ENCODE data around the gene TBX2.

Gene TBX2

DNA sequence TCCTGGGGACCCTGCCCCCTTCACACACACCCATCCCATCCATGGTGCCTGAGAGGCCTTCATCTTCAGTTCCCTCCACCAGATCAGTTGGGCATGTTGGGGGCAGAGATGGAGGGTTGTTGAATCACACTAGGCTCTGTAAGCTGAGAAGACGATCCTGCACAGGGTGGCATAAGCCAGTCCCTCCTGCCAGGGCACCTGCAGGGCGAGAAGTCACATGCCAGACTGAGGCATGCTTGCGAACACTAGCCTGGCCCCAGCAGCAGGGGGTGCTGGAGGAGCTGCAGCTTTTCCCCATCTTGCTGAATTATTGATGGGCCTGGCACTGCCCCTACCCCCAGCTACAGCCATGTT is 6.1 kb upstream of the TBX2 start:
- H3K4me1 ChIP-seq (ENCODE audit: insufficient read depth, low read length, severe bottlenecking) = no peaks in the 10 kb centered on the region
- no peaks in the 10 kb centered on the region for H3F3A ChIP-seq (ENCODE audit: insufficient read depth, low read length)
- H3K9me3 ChIP-seq (ENCODE audit: low read length) = no peaks in the 10 kb centered on the region
- H3K4me2 ChIP-seq (ENCODE audit: low read length) = no peak overlapping the region
- H2AFZ ChIP-seq (ENCODE audit: low read length) = no peak overlapping the region
- H3K27ac ChIP-seq (ENCODE audit: low read depth, low read length, poor library complexity, severe bottlenecking) = no peak overlapping the region
- H3K27me3 ChIP-seq (ENCODE audit: insufficient read depth, low read length) = no peaks in the 10 kb centered on the region
- H3K79me2 ChIP-seq (ENCODE audit: insufficient read depth, low read length) = no peaks in the 10 kb centered on the region
- H4K20me1 ChIP-seq (ENCODE audit: insufficient read depth, low read length) = no peaks in the 10 kb centered on the region
- no peak overlapping the region for H3K9ac ChIP-seq (ENCODE audit: low read length)
- H3K9me2 ChIP-seq (ENCODE audit: low read depth, low read length) = no peaks in the 10 kb centered on the region
- H3K4me3 ChIP-seq (ENCODE audit: low read depth, low read length, poor library complexity, severe bottlenecking) = no peak overlapping the region
- no peak for TF ChIP-seq EZH2 (IDR thresholded peaks at IDR 0.05; ENCODE audit: borderline replicate concordance, low read length)
- TF ChIP-seq, protein P1, sequence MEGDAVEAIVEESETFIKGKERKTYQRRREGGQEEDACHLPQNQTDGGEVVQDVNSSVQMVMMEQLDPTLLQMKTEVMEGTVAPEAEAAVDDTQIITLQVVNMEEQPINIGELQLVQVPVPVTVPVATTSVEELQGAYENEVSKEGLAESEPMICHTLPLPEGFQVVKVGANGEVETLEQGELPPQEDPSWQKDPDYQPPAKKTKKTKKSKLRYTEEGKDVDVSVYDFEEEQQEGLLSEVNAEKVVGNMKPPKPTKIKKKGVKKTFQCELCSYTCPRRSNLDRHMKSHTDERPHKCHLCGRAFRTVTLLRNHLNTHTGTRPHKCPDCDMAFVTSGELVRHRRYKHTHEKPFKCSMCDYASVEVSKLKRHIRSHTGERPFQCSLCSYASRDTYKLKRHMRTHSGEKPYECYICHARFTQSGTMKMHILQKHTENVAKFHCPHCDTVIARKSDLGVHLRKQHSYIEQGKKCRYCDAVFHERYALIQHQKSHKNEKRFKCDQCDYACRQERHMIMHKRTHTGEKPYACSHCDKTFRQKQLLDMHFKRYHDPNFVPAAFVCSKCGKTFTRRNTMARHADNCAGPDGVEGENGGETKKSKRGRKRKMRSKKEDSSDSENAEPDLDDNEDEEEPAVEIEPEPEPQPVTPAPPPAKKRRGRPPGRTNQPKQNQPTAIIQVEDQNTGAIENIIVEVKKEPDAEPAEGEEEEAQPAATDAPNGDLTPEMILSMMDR (IDR thresholded peaks at IDR 0.05; ENCODE audit: low read length) = peak; percentile 60
- no peaks in the 10 kb centered on the region for H3K36me3 ChIP-seq (ENCODE audit: insufficient read depth, low read length)

DNA sequence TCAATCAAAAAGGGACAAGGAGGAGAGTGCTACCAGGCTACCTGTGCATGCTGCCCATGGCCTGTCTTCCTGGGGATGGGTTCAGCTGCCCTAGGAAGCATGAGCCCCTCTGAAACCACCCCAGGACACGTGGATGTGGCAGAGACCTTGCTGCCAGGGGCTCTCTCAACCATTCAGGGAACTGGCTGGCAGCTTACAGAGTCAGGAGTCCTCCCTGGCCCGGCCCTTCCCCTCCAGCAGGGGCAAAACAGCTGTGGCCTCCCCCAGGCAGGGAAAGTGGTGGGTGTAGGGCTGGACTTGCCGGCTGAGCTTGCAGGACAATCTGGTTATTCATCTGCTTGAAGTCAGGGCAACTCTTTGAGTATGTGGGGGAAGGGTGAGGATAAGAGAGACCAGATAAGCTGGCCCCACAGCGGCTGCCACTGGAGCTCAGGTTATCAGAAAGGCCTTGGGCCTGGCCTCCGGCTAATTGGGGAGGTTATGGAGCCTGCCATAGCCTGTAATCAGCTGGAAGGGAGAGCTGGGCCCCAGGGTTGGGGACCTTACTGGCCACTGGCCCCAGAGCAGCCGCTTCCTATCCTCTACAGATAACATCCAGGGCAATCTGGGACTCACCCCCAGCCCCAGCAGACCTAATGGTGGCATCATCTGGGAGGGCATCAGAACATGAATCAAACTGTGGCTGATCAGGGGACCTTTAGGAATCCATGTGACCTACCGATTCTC is 5.6 kb upstream of the TBX2 start:
- no peaks in the 10 kb centered on the region for H4K20me1 ChIP-seq (ENCODE audit: insufficient read depth, low read length)
- H3K9me3 ChIP-seq (ENCODE audit: low read length) = no peaks in the 10 kb centered on the region
- H3K79me2 ChIP-seq (ENCODE audit: insufficient read depth, low read length) = no peaks in the 10 kb centered on the region
- H3K27ac ChIP-seq (ENCODE audit: low read depth, low read length, poor library complexity, severe bottlenecking) = no peak overlapping the region
- no peak overlapping the region for H3K4me3 ChIP-seq (ENCODE audit: low read depth, low read length, poor library complexity, severe bottlenecking)
- no peaks in the 10 kb centered on the region for H3F3A ChIP-seq (ENCODE audit: insufficient read depth, low read length)
- no peaks in the 10 kb centered on the region for H3K27me3 ChIP-seq (ENCODE audit: insufficient read depth, low read length)
- no peaks in the 10 kb centered on the region for H3K9me2 ChIP-seq (ENCODE audit: low read depth, low read length)
- H2AFZ ChIP-seq (ENCODE audit: low read length) = no peak overlapping the region
- H3K36me3 ChIP-seq (ENCODE audit: insufficient read depth, low read length) = no peaks in the 10 kb centered on the region
- no peak overlapping the region for H3K4me2 ChIP-seq (ENCODE audit: low read length)
- H3K9ac ChIP-seq (ENCODE audit: low read length) = no peak overlapping the region
- no peaks in the 10 kb centered on the region for H3K4me1 ChIP-seq (ENCODE audit: insufficient read depth, low read length, severe bottlenecking)
- no peak for TF ChIP-seq EZH2 (IDR thresholded peaks at IDR 0.05; ENCODE audit: borderline replicate concordance, low read length)
- TF ChIP-seq, protein P1 (IDR thresholded peaks at IDR 0.05; ENCODE audit: low read length) = no peak

DNA sequence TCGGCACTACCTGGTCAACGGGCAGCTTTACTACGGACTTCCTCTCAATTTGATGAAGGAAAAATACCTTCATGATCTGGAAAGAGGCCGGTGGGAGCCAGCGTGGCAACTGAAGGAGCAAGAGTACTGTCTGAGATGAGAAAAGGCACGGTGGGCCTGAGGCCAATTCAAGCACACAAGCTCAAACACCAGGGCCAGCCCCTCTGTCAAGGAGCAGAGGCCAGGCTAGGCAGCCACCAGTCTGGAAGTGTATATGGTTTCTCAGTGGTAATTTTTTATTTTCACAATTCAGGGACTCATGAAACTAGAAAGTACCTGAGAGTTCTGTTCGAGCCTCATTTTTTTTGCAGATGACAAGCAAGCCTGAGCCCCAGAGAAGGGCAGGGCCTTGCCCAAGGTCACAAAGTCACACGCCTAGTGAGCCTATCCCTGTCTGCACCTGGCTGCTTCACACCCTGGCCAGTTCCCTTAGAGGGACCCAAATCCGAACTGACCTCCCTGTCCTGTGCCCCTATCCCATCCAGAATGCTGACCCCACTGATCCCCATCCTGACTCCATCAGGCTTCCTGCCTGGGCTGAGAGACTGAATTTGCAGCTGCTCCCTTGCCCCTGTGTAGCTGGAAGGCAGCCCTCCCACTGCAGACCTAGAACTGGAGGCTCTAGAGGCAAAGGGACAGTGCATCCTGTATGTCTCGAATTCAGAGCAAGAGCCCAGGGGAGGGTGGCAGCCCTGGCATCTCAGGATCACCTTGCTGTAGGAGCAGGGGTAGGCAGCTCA is 4.8 kb upstream of the TBX2 start:
- no peak overlapping the region for H2AFZ ChIP-seq (ENCODE audit: low read length)
- H3K4me1 ChIP-seq (ENCODE audit: insufficient read depth, low read length, severe bottlenecking) = no peaks in the 10 kb centered on the region
- H3K27ac ChIP-seq (ENCODE audit: low read depth, low read length, poor library complexity, severe bottlenecking) = no peak overlapping the region
- no peaks in the 10 kb centered on the region for H3K27me3 ChIP-seq (ENCODE audit: insufficient read depth, low read length)
- no peaks in the 10 kb centered on the region for H3K79me2 ChIP-seq (ENCODE audit: insufficient read depth, low read length)
- no peaks in the 10 kb centered on the region for H3F3A ChIP-seq (ENCODE audit: insufficient read depth, low read length)
- no peaks in the 10 kb centered on the region for H3K9me3 ChIP-seq (ENCODE audit: low read length)
- H3K4me3 ChIP-seq (ENCODE audit: low read depth, low read length, poor library complexity, severe bottlenecking) = no peak overlapping the region
- no peaks in the 10 kb centered on the region for H3K36me3 ChIP-seq (ENCODE audit: insufficient read depth, low read length)
- TF ChIP-seq EZH2 (IDR thresholded peaks at IDR 0.05; ENCODE audit: borderline replicate concordance, low read length) = no peak
- TF ChIP-seq, protein P1 (IDR thresholded peaks at IDR 0.05; ENCODE audit: low read length) = no peak
- no peaks in the 10 kb centered on the region for H4K20me1 ChIP-seq (ENCODE audit: insufficient read depth, low read length)
- no peaks in the 10 kb centered on the region for H3K9me2 ChIP-seq (ENCODE audit: low read depth, low read length)
- no peak overlapping the region for H3K9ac ChIP-seq (ENCODE audit: low read length)
- no peak overlapping the region for H3K4me2 ChIP-seq (ENCODE audit: low read length)

All from OCI-LY1 (cell line).